ENCODE results near the gene ORM1. TPM values are rescaled to one million over a fixed set of nuclear protein-coding genes. Genes with fewer than 3 reads are reported as not detected.
A peak's percentile ranks its signal among the peaks of the same experiment; 100 is the strongest.

ORM1 gene
- total and polyA plus RNA-seq, 10 donors = 0.95 to 13.6 (median 2.7) TPM

- peak; percentile 63 for DNase-seq
- WGBS, 5 donors = 68 to 78% (median 75%) methylated on average over 14 to 23 of the region's 23 CpGs
- Histone ChIP-seq H3K4me3 (no peak overlapping the region), H3K27me3 (replicated peaks in 1 of 7) (peaks cover 0 to 12% (median 0%) of the 10 kb centered on the region in 7 donors), H3K27ac (no peak overlapping the region), H3K36me3 (no peaks in the 10 kb centered on the region), H3K9me3 (no peaks in the 10 kb centered on the region), H3K4me1 (peaks cover 0 to 15% (median 4%) of the 10 kb centered on the region in 6 donors)
- intact Hi-C loops (cut with DNase I; ENCODE audit: low total_unique reads) = no loop called here
- TF ChIP-seq CTCF (IDR thresholded peaks at IDR 0.05 in 8 of 11, conservative IDR thresholded peaks at IDR 0.05 in 3 of 11) (no peak), POLR2A (IDR thresholded peaks at IDR 0.05) (no peak), POLR2AphosphoS5 (IDR thresholded peaks at IDR 0.05) (no peak)
These were observed 34.5 kb upstream of the ORM1 start for GRCh38 chr9:114288193-114289091.

- no peak for TF ChIP-seq CTCF (IDR thresholded peaks at IDR 0.05 in 8 of 11, conservative IDR thresholded peaks at IDR 0.05 in 3 of 11)
- TF ChIP-seq POLR2A (IDR thresholded peaks at IDR 0.05) = no peak
- no peak for TF ChIP-seq POLR2AphosphoS5 (IDR thresholded peaks at IDR 0.05)
- peak; percentile 59 for DNase-seq
These were observed 33.8 kb upstream of the ORM1 start for GRCh38 chr9:114289106-114289505.

GRCh38 chr9:114289571-114290481, 33.1 kb upstream of the ORM1 start:
- DNase-seq = peak; percentile 62
- Histone ChIP-seq H3K4me3 (no peak overlapping the region), H3K27me3 (replicated peaks in 1 of 7) (peaks cover 0 to 12% (median 0%) of the 10 kb centered on the region in 7 donors), H3K27ac (no peak overlapping the region), H3K36me3 (no peaks in the 10 kb centered on the region), H3K4me1 (peaks cover 0 to 15% (median 4%) of the 10 kb centered on the region in 6 donors), H3K9me3 (peaks cover 0 to 8% (median 7%) of the 10 kb centered on the region in 8 donors)
- TF ChIP-seq CTCF (IDR thresholded peaks at IDR 0.05 in 8 of 11, conservative IDR thresholded peaks at IDR 0.05 in 3 of 11) = no peak
- intact Hi-C loops (cut with DNase I; ENCODE audit: low total_unique reads) = loop anchor here (10.0 kb wide), 1 partner anchor 205 kb away; no protein-coding TSS in a partner anchor
- 78 to 91% (median 80%) methylated on average over 11 to 13 of the region's 13 CpGs for WGBS, 5 donors

More at GRCh38 chr9:114289106-114289505, 33.8 kb upstream of the ORM1 start:
- no peaks in the 10 kb centered on the region for H3K36me3 ChIP-seq
- peaks cover 0 to 12% (median 0%) of the 10 kb centered on the region in 7 donors for H3K27me3 ChIP-seq (replicated peaks in 1 of 7)
- H3K4me3 ChIP-seq = no peak overlapping the region
- WGBS, 5 donors = 85 to 93% (median 89%) methylated on average over 10 to 13 of the region's 13 CpGs
- intact Hi-C loops (cut with DNase I; ENCODE audit: low total_unique reads) = no loop called here
- no peak overlapping the region for H3K27ac ChIP-seq
- H3K9me3 ChIP-seq = peaks cover 0 to under 1% (median under 1%) of the 10 kb centered on the region in 8 donors
- peaks cover 0 to 15% (median 4%) of the 10 kb centered on the region in 6 donors for H3K4me1 ChIP-seq
